Astrocyte (in vitro differentiated cells and primary cell): Measurements from ENCODE around the gene CDKAL1.

Experiments
- CTCF ChIP-seq: IDR thresholded peaks from 2 replicates; pipeline ENCODE4 v1.5.1; 2011; ENCODE audit warnings: low read depth, mild to moderate bottlenecking, inconsistent platforms, low read length, moderate library complexity; ENCODE audit not compliant: insufficient read depth
- EZH2 ChIP-seq: IDR thresholded peaks from 2 replicates; pipeline ENCODE4 v1.6.1; 2012; ENCODE audit warnings: mild to moderate bottlenecking, low read length, inconsistent platforms; ENCODE audit not compliant: insufficient read depth

- no peak for TF ChIP-seq CTCF
- TF ChIP-seq EZH2: no peak
These were observed 317.5 kb downstream of the CDKAL1 start for GRCh38 chr6:20851795-20852194.
